Testis (tissue), 3 donors: ENCODE measurements around the gene HEATR5B. TPM values are rescaled to one million over a fixed set of nuclear protein-coding genes. Genes with fewer than 3 reads are reported as not detected.

Source experiments
- DNase-seq: peaks from one replicate; pipeline ENCODE4 v3.0.0-alpha.2; 2019
- H3K27ac ChIP-seq, 2 donors: fragments of 200-600 bp; sonication (generic); one replicate each; pipeline ENCODE4 v1.5.1; 2019
- H3K27me3 ChIP-seq: fragments of 200-600 bp; sonication (generic); one replicate; pipeline ENCODE4 v1.5.1; 2019
- H3K36me3 ChIP-seq: fragments of 200-600 bp; sonication (generic); one replicate; pipeline ENCODE4 v1.5.1; 2017; ENCODE audit warnings: low read depth; ENCODE audit errors: missing control alignments
- H3K4me1 ChIP-seq: fragments of 200-600 bp; sonication (generic); one replicate; pipeline ENCODE4 v1.5.1; 2019
- H3K4me3 ChIP-seq, 2 donors: fragments of 200-600 bp; sonication (generic); one replicate each; pipeline ENCODE4 v1.5.1; 2017 to 2019
- H3K9me3 ChIP-seq: fragments of 200-600 bp; sonication (generic); one replicate; pipeline ENCODE4 v1.5.1; 2017
- CTCF ChIP-seq, 3 experiments: fragments of 450-650 bp in 2 of 3; fragments of 200-600 bp in 1 of 3; sonication (generic) in 1 of 3; IDR thresholded peaks; one replicate each; pipeline ENCODE4 v1.5.1; 2016 to 2019; ENCODE audit warnings: antibody characterized with exemption in 3 of 3, mild to moderate bottlenecking in 2 of 3, moderate library complexity in 1 of 3
- POLR2A ChIP-seq: fragments of 450-650 bp; IDR thresholded peaks from one replicate; pipeline ENCODE4 v1.6.1; 2017; ENCODE audit warnings: antibody characterized with exemption, mild to moderate bottlenecking, moderate library complexity
- WGBS, 2 donors: methylation state at CpG; one replicate each; pipeline ENCODE4 v1.1.5; 2018; 5-methylcytosine and 5-hydroxymethylcytosine counted together
- intact Hi-C: fragments of 100-400 bp; cut with DNase I; formaldehyde crosslinking; loops from one replicate; pipeline ENCODE4 v1.15.1; 2023; ENCODE audit warnings: low total_unique reads
- polyA plus RNA-seq: library from polyadenylated mRNA; stranded (reverse); fragments of 350-450 nt; fragmentation: Illumina TruSeq; extraction: RNeasy Lipid Tissue Mini Kit (QIAGEN cat#74804); gene quantifications from one replicate; pipeline ENCODE4 v1.2.3, GENCODE V29; 2014; ENCODE audit warnings: low read depth, low replicate concordance; ENCODE audit not compliant: insufficient read depth
- total RNA-seq, 2 donors: library from RNA; depleted of rRNA; stranded (reverse); fragments of >200 nt; gene quantifications; one replicate each; pipeline ENCODE4 v1.2.3, GENCODE V29; 2016

HEATR5B gene
- total and polyA plus RNA-seq, 3 donors from 2014 or later = 12.9 to 41.6 (median 35.7) TPM

- H3K27me3 ChIP-seq = no peaks in the 10 kb centered on the region
- no peaks in the 10 kb centered on the region for H3K4me1 ChIP-seq
- H3K9me3 ChIP-seq = no peaks in the 10 kb centered on the region
- H3K4me3 ChIP-seq = no peak overlapping the region
- TF ChIP-seq POLR2A (no peak), CTCF (IDR thresholded peaks at IDR 0.05) (no peak)
- DNase-seq = no peak
- WGBS, 2 donors = 92 to 94% methylated on average over 2 of the region's 2 CpGs
- no peak overlapping the region for H3K27ac ChIP-seq
- no peaks in the 10 kb centered on the region for H3K36me3 ChIP-seq
- intact Hi-C loops = no loop called here
Observed at GRCh38 chr2:37104178-37104577, 20.0 kb upstream of the HEATR5B start.

GRCh38 chr2:37102588-37102987 is 18.4 kb upstream of the HEATR5B start:
- H3K27ac ChIP-seq = no peak overlapping the region

DNA sequence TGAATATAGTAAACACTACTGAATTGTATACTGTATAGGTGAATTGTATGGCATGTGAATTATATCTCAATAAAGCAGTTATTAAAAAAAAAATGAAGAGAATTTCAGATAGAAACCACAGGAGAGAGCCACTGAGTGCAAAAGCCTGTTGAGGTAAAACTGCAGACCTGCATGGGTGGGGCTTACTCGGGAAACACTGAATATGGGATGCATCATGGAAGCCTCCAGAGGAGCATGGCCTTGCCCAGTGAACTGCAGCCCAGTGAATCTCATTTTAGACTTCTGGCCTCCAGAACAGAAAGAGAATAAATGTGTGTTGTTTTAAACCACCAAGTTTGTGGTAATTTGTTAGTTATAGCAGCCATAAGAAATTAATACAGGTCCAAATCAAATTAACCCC is 15.9 kb upstream of the HEATR5B start:
- WGBS, 2 donors = 77 to 80% methylated on average over 1 of the region's 1 CpG
- intact Hi-C loops = no loop called here
- no peak overlapping the region for H3K27ac ChIP-seq
- no peaks in the 10 kb centered on the region for H3K4me1 ChIP-seq
- no peak overlapping the region for H3K4me3 ChIP-seq
- TF ChIP-seq POLR2A (no peak), CTCF (IDR thresholded peaks at IDR 0.05) (no peak)
- no peaks in the 10 kb centered on the region for H3K36me3 ChIP-seq
- no peaks in the 10 kb centered on the region for H3K27me3 ChIP-seq
- no peaks in the 10 kb centered on the region for H3K9me3 ChIP-seq
- no peak for DNase-seq

More at GRCh38 chr2:37102588-37102987, 18.4 kb upstream of the HEATR5B start:
- no peaks in the 10 kb centered on the region for H3K36me3 ChIP-seq
- TF ChIP-seq CTCF (IDR thresholded peaks at IDR 0.05) = no peak
- no peak for TF ChIP-seq POLR2A
- no peaks in the 10 kb centered on the region for H3K9me3 ChIP-seq
- 93 to 95% methylated on average over 3 of the region's 3 CpGs for WGBS, 2 donors
- H3K4me1 ChIP-seq = no peaks in the 10 kb centered on the region
- no peak overlapping the region for H3K4me3 ChIP-seq
- no peaks in the 10 kb centered on the region for H3K27me3 ChIP-seq
- DNase-seq = no peak
- intact Hi-C loops = no loop called here

- no peaks in the 10 kb centered on the region for H3K9me3 ChIP-seq
- H3K4me3 ChIP-seq = no peak overlapping the region
- intact Hi-C loops = no loop called here
- H3K27me3 ChIP-seq = no peaks in the 10 kb centered on the region
- no peak for DNase-seq
- H3K36me3 ChIP-seq = no peaks in the 10 kb centered on the region
- TF ChIP-seq CTCF (IDR thresholded peaks at IDR 0.05) (no peak), POLR2A (no peak)
- no peak overlapping the region for H3K27ac ChIP-seq
- H3K4me1 ChIP-seq = no peaks in the 10 kb centered on the region
- WGBS, 2 donors = 93 to 95% methylated on average over 4 of the region's 4 CpGs
Observed at GRCh38 chr2:37098416-37099118, 14.4 kb upstream of the HEATR5B start.

- 45 to 57% methylated on average over 1 of the region's 1 CpG for WGBS, 2 donors
- H3K9me3 ChIP-seq = no peaks in the 10 kb centered on the region
- TF ChIP-seq POLR2A (no peak), CTCF (IDR thresholded peaks at IDR 0.05) (no peak)
Observed at GRCh38 chr2:37096568-37096967, 12.4 kb upstream of the HEATR5B start.

More at GRCh38 chr2:37096568-37096967, 12.4 kb upstream of the HEATR5B start:
- Histone ChIP-seq H3K4me1 (no peaks in the 10 kb centered on the region), H3K27ac (no peak overlapping the region), H3K27me3 (no peaks in the 10 kb centered on the region), H3K4me3 (no peak overlapping the region), H3K36me3 (no peaks in the 10 kb centered on the region)
- intact Hi-C loops = no loop called here
- DNase-seq = peak; percentile 66
